HPDE6-E6E7 (cell line): ENCODE measurements around the gene SORCS2.

ENCODE experiments used
- DNase-seq: peaks from one replicate; pipeline ENCODE4 v3.0.0; 2011; ENCODE audit warnings: missing footprints; ENCODE audit errors: extremely low spot score

The SORCS2 gene

GRCh38 chr4:7288751-7289523, 96.6 kb downstream of the SORCS2 start:
- DNase-seq = no peak

- no peak for DNase-seq
Observed at GRCh38 chr4:7289589-7289988, 97.3 kb downstream of the SORCS2 start.

GRCh38 chr4:7291372-7292114, 99.2 kb downstream of the SORCS2 start:
- DNase-seq = no peak

GRCh38 chr4:7293703-7294102, 101.4 kb downstream of the SORCS2 start:
- DNase-seq = no peak

- DNase-seq = no peak
Observed at GRCh38 chr4:7294176-7294756, 101.9 kb downstream of the SORCS2 start.

GRCh38 chr4:7295197-7295910, 103.0 kb downstream of the SORCS2 start:
- DNase-seq = no peak

- DNase-seq = peak; percentile 16
Observed at GRCh38 chr4:7295911-7296660, 103.7 kb downstream of the SORCS2 start.

- no peak for DNase-seq
Observed at GRCh38 chr4:7296661-7297335, 104.5 kb downstream of the SORCS2 start.

- DNase-seq = no peak
Observed at GRCh38 chr4:7297374-7297773, 105.0 kb downstream of the SORCS2 start.

GRCh38 chr4:7297881-7298280, 105.5 kb downstream of the SORCS2 start:
- no peak for DNase-seq

GRCh38 chr4:7298619-7299009, 106.3 kb downstream of the SORCS2 start:
- no peak for DNase-seq

GRCh38 chr4:7299010-7299907, 106.9 kb downstream of the SORCS2 start:
- DNase-seq = no peak

GRCh38 chr4:7299908-7300710, 107.8 kb downstream of the SORCS2 start:
- no peak for DNase-seq

- DNase-seq = no peak
Observed at GRCh38 chr4:7300711-7301095, 108.4 kb downstream of the SORCS2 start.

GRCh38 chr4:7301126-7301785, 108.9 kb downstream of the SORCS2 start:
- DNase-seq = no peak

- no peak for DNase-seq
Observed at GRCh38 chr4:7301846-7302630, 109.7 kb downstream of the SORCS2 start.

GRCh38 chr4:7302781-7303404, 110.6 kb downstream of the SORCS2 start:
- no peak for DNase-seq
